ENCODE measurements around the gene SYNJ2. TPM values are rescaled to one million over a fixed set of nuclear protein-coding genes. Genes with fewer than 3 reads are reported as not detected.
A peak's percentile ranks its signal among the peaks of the same experiment; 100 is the strongest.

SYNJ2 gene
- polyA plus RNA-seq, 6 donors from 2014 or later: 2.4 to 9.5 (median 4.7) TPM

DNA sequence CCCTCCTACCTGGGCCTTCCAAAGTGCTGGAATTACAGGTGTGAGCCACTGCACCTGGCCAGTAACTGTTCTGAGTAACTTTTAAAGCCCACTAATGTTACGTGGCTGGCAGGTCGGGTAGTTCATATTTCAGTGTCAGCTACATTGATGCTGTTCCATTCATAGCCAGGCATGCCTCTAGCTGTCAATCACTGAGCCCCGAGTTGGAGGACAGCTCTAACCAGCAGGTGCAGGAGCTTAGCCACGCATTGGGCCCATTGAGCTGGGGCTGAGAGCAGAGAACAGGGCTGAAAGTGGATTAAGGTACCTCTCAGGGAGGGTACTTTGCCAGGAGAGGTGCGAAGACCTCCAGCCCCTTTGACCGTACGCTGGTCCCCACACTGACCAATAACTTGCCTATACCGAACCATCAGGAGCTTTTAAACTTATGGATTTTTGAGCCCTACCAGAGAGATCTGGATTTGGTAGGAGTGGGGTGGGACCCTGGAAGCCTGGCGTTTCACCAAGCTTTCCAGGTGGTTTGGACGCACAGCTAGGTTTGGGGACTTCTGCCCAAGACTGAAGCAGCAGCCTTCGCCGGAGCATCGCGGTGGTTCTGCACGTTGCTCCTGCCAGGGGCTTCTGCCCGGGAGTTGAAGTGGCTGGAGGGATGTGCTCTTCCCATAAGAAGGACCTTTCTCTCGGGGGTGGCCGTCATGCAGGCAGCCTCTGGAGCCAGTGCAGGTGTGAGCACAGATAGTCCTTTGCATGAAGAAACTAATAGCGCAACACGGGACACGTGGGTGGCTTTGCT lies 103.8 kb downstream of the SYNJ2 start:
- Mint-ChIP-seq H3K27me3 (no peaks in the 10 kb centered on the region), H3K9me3 (no peaks in the 10 kb centered on the region), H3K27ac (no peak overlapping the region), H3K36me3 (peaks cover 0 to 7% of the 10 kb centered on the region in 2 donors), H3K4me3 (no peak overlapping the region), H3K4me1 (peaks cover 0 to 9% (median 0%) of the 10 kb centered on the region in 3 donors)
- ATAC-seq (ENCODE audit: low read depth in 2 of 2) (no peak), DNase-seq (no peak)

GRCh38 chr6:158086054-158086503 lies 104.4 kb downstream of the SYNJ2 start:
- H3K9me3 Mint-ChIP-seq: no peaks in the 10 kb centered on the region
- DNase-seq (no peak), ATAC-seq (ENCODE audit: low read depth in 2 of 2) (no peak)
- no peak overlapping the region for H3K27ac Mint-ChIP-seq
- no peak overlapping the region for H3K4me3 Mint-ChIP-seq
- no peaks in the 10 kb centered on the region for H3K27me3 Mint-ChIP-seq
- peaks cover 0 to under 1% of the 10 kb centered on the region in 2 donors for H3K36me3 Mint-ChIP-seq
- peaks cover 0 to 9% (median 0%) of the 10 kb centered on the region in 3 donors for H3K4me1 Mint-ChIP-seq

DNA sequence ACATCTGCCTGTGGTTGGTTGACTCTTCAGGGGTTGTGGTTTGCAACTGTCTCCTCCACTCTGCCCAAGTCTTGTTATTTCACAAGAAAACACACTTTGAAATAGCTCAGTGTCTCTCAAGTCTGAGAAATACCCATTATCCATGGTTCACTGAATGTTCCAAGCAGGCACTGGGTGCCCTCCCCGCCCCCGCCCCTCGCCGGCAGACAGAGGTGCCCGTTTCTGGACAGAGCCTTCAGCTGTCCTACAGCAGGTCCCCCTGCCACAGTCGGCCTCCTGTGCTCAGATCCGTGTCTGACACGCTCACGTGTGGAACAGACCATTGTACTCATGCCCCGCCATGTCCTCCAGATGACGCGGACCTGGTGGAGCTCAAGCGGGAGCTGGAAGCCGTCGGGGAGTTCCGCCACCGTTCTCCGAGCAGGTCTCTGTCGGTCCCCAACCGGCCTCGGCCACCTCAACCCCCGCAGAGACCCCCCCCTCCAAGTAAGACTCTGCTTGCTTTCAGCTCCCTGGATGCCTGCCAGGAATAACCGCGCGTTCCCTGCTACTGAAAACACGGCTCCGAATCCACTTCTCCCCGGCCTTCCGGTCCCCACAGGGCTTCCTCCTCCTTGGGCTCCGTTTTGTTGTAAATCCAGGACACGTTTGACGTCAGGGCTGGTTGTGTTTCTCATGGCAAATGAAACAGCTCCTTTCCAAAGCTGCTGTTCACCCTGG lies 105.0 kb downstream of the SYNJ2 start:
- peak overlapping the region in 1 of 6 donors; percentile 15 for H3K27ac Mint-ChIP-seq
- no peaks in the 10 kb centered on the region for H3K36me3 Mint-ChIP-seq
- H3K27me3 Mint-ChIP-seq: no peaks in the 10 kb centered on the region
- DNase-seq (no peak), ATAC-seq (ENCODE audit: low read depth in 2 of 2) (no peak)
- H3K4me3 Mint-ChIP-seq: no peak overlapping the region
- H3K9me3 Mint-ChIP-seq: no peaks in the 10 kb centered on the region
- H3K4me1 Mint-ChIP-seq: peaks cover 0 to 9% (median 0%) of the 10 kb centered on the region in 3 donors

GRCh38 chr6:158087224-158087867 lies 105.7 kb downstream of the SYNJ2 start:
- H3K4me1 Mint-ChIP-seq: peaks cover 0 to 9% (median 0%) of the 10 kb centered on the region in 3 donors
- no peaks in the 10 kb centered on the region for H3K9me3 Mint-ChIP-seq
- H3K27me3 Mint-ChIP-seq: no peaks in the 10 kb centered on the region
- peak overlapping the region in 1 of 6 donors; percentile 38 for H3K27ac Mint-ChIP-seq
- ATAC-seq (ENCODE audit: low read depth in 2 of 2) (no peak), DNase-seq (no peak)
- no peak overlapping the region for H3K4me3 Mint-ChIP-seq
- no peaks in the 10 kb centered on the region for H3K36me3 Mint-ChIP-seq

DNA sequence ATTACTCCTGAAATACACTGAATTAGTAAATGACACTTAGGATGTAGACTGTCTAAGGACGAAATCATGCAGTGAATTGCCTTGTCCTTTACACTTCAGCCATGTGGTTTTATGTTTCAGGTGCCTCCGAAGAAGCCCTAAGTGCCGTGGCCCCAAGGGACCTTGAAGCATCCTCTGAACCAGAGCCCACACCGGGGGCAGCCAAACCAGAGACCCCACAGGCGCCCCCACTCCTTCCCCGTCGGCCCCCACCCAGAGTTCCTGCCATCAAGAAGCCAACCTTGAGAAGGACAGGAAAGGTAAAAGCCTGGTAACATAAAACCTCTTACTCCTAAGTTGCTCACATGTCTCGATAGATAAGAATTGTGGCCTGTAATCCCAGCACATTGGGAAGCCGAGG lies 111.1 kb downstream of the SYNJ2 start:
- Mint-ChIP-seq H3K27me3 (no peaks in the 10 kb centered on the region), H3K4me1 (no peaks in the 10 kb centered on the region), H3K4me3 (no peak overlapping the region), H3K9me3 (no peaks in the 10 kb centered on the region), H3K27ac (no peak overlapping the region), H3K36me3 (peaks cover 7 to 16% of the 10 kb centered on the region in 2 donors)
- no peak for DNase-seq
- no peak for ATAC-seq (ENCODE audit: low read depth in 2 of 2)

GRCh38 chr6:158095031-158095430 lies 113.4 kb downstream of the SYNJ2 start:
- Mint-ChIP-seq H3K9me3 (no peaks in the 10 kb centered on the region), H3K27ac (no peak overlapping the region), H3K36me3 (peaks cover 7 to 16% of the 10 kb centered on the region in 2 donors), H3K4me3 (no peak overlapping the region), H3K4me1 (no peaks in the 10 kb centered on the region), H3K27me3 (no peaks in the 10 kb centered on the region)
- DNase-seq (no peak), ATAC-seq (ENCODE audit: low read depth in 2 of 2) (no peak)

GRCh38 chr6:158095671-158096070 lies 114.0 kb downstream of the SYNJ2 start:
- Mint-ChIP-seq H3K4me3 (no peak overlapping the region), H3K36me3 (peaks cover 7 to 16% of the 10 kb centered on the region in 2 donors), H3K9me3 (peaks cover 0 to under 1% (median 0%) of the 10 kb centered on the region in 7 donors), H3K27ac (peak overlapping the region in 1 of 6 donors; percentile 83), H3K4me1 (peaks cover 0 to under 1% (median 0%) of the 10 kb centered on the region in 3 donors), H3K27me3 (no peaks in the 10 kb centered on the region)
- DNase-seq (no peak), ATAC-seq (ENCODE audit: low read depth in 2 of 2) (no peak)

DNA sequence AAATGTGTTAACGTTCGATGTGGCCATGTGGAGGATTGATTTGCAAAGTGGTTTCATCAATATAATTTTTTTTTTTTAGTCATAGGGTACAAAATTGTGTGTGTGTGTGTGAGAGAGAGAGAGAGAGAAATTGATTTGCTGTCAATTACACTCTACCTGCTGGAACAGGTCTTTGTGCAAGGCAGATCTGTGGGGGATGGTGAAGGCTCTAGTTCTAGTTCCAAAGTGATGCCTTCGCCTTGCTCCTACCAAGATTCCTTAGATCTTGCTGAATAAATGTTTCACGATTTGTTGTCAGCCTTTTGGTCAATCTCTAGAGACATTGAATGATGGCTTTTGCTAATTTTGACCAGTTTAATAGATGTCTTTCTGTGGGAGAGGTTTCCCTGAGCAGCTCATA lies 121.6 kb downstream of the SYNJ2 start:
- Mint-ChIP-seq H3K4me3 (no peak overlapping the region), H3K4me1 (peaks cover 0 to 3% (median 0%) of the 10 kb centered on the region in 3 donors), H3K27ac (peak overlapping the region in 1 of 6 donors; percentile 29), H3K9me3 (peaks cover 0 to 3% (median 0%) of the 10 kb centered on the region in 7 donors), H3K27me3 (no peaks in the 10 kb centered on the region), H3K36me3 (no peaks in the 10 kb centered on the region)
- DNase-seq: no peak
- no peak for ATAC-seq (ENCODE audit: low read depth in 2 of 2)

DNA sequence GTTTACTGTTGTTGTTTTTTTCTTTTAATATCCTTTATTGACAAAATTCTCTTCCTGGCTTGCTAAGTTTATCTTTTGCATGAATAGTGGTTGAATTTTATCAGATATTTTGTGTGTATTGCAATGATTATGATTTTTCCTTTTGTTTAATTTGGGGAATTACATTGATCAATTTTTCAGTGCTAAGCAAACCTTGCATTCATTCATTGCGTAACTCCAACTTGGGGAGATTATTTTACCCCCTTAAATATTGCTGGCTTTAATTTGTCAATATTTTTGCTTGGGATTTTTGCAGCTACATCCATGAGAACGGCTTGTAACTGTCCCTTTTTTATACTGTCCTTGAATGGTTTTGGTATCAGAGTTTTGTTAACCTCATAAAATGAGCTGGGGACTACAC lies 123.0 kb downstream of the SYNJ2 start:
- Mint-ChIP-seq H3K27ac (no peak overlapping the region), H3K27me3 (no peaks in the 10 kb centered on the region), H3K9me3 (peaks cover 0 to 3% (median 0%) of the 10 kb centered on the region in 7 donors), H3K4me3 (no peak overlapping the region), H3K4me1 (peaks cover 0 to 3% (median 0%) of the 10 kb centered on the region in 3 donors), H3K36me3 (peaks cover 6% of the 10 kb centered on the region in 2 donors)
- ATAC-seq (ENCODE audit: low read depth in 2 of 2) (no peak), DNase-seq (no peak)

- no peaks in the 10 kb centered on the region for H3K9me3 Mint-ChIP-seq
- H3K36me3 Mint-ChIP-seq: peaks cover 10 to 26% of the 10 kb centered on the region in 2 donors
- ATAC-seq (ENCODE audit: low read depth in 2 of 2): no peak
- H3K4me1 Mint-ChIP-seq: no peaks in the 10 kb centered on the region
- H3K4me3 Mint-ChIP-seq: no peak overlapping the region
- no peak for DNase-seq
- no peaks in the 10 kb centered on the region for H3K27me3 Mint-ChIP-seq
- no peak overlapping the region for H3K27ac Mint-ChIP-seq
Observed at GRCh38 chr6:158109748-158110147, 128.1 kb downstream of the SYNJ2 start.

DNA sequence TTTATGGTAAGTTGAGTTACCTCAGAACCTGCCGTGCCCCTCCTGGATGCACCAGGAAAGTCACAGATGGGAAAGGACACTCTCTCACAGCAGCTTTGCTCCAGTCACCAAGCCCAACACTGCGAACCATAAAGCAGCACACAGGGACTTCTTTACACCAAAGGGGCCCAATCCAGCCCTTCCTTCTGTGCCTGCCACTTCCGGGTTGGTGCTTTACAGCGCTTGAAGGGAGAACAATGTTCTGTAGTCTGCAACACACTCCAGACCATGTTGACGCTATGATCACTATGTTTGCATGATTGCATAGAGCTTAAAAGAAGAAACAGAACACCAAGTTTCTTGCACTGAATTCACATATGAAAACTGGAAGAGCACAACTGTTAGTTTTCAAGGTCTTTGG lies 129.3 kb downstream of the SYNJ2 start:
- Mint-ChIP-seq H3K27me3 (no peaks in the 10 kb centered on the region), H3K36me3 (peaks cover 10 to 26% of the 10 kb centered on the region in 2 donors), H3K27ac (peak overlapping the region in 1 of 6 donors; percentile 78), H3K4me3 (no peak overlapping the region), H3K4me1 (no peaks in the 10 kb centered on the region), H3K9me3 (no peaks in the 10 kb centered on the region)
- ATAC-seq (ENCODE audit: low read depth in 2 of 2) (no peak), DNase-seq (no peak)

DNA sequence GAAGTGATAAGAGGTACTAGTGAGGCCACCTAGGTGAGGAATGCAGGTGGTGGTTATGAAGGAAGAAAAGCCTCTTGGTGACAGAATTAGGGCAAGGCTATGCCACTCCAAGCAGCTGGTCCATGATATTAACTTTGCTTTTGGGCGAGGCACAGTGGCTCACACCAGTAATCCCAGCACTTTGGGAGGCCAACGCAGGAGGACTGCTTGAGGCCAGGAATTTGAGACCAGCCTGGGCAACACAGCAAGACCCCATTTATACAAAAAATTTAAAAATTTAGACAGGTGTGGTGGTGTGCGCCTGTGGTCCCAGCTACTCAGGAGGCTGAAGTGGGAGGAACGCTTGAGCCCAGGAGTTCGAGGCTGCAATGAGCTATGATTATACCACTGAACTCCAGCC lies 130.3 kb downstream of the SYNJ2 start:
- Mint-ChIP-seq H3K36me3 (peaks cover 10 to 26% of the 10 kb centered on the region in 2 donors), H3K9me3 (no peaks in the 10 kb centered on the region), H3K4me3 (no peak overlapping the region), H3K27ac (peak overlapping the region in 1 of 6 donors; percentile 30), H3K4me1 (no peaks in the 10 kb centered on the region), H3K27me3 (no peaks in the 10 kb centered on the region)
- no peak for DNase-seq
- ATAC-seq (ENCODE audit: low read depth in 2 of 2): no peak

- H3K4me3 Mint-ChIP-seq: no peak overlapping the region
- H3K36me3 Mint-ChIP-seq: peaks cover 10 to 24% of the 10 kb centered on the region in 2 donors
- no peaks in the 10 kb centered on the region for H3K27me3 Mint-ChIP-seq
- no peaks in the 10 kb centered on the region for H3K9me3 Mint-ChIP-seq
- H3K27ac Mint-ChIP-seq: no peak overlapping the region
- no peak for DNase-seq
- no peaks in the 10 kb centered on the region for H3K4me1 Mint-ChIP-seq
- no peak for ATAC-seq (ENCODE audit: low read depth in 2 of 2)
Observed at GRCh38 chr6:158113802-158114201, 132.1 kb downstream of the SYNJ2 start.

Measured in naive B cell (primary cell).